VCaP (cell line): ENCODE data around the gene KRT17.
"Not testable (repeated sequence)": the region's sequence is repeated elsewhere in the genome, so short reads cannot be mapped to it uniquely, and the experiment has no call there.

Experiments
- H3K27ac ChIP-seq: fragments of 450-650 bp; 2 replicates; pipeline ENCODE4 v1.5.1; 2017
- CTCF ChIP-seq: fragments of 450-650 bp; conservative IDR thresholded peaks from 2 replicates; pipeline ENCODE4 v1.5.1; 2017; ENCODE audit warnings: mild to moderate bottlenecking, moderate library complexity

KRT17 gene

GRCh38 chr17:41629826-41630670 lies 5.7 kb upstream of the KRT17 start:
- TF ChIP-seq CTCF: no peak
- H3K27ac ChIP-seq: no peak overlapping the region

- no peak overlapping the region for H3K27ac ChIP-seq
- TF ChIP-seq CTCF: no peak
Measured at GRCh38 chr17:41629316-41629715, 4.9 kb upstream of the KRT17 start.

GRCh38 chr17:41628621-41629255 lies 4.4 kb upstream of the KRT17 start:
- not testable (repeated sequence) for H3K27ac ChIP-seq

GRCh38 chr17:41628073-41628370 lies 3.6 kb upstream of the KRT17 start:
- not testable (repeated sequence) for H3K27ac ChIP-seq

GRCh38 chr17:41627316-41628072 lies 3.1 kb upstream of the KRT17 start:
- H3K27ac ChIP-seq: no peak overlapping the region
- no peak for TF ChIP-seq CTCF

- not testable (repeated sequence) for H3K27ac ChIP-seq
Measured at GRCh38 chr17:41626914-41627295, 2.5 kb upstream of the KRT17 start.

- not testable (repeated sequence) for H3K27ac ChIP-seq
Measured at GRCh38 chr17:41626028-41626913, 1.9 kb upstream of the KRT17 start.

- no peak for TF ChIP-seq CTCF
- no peak overlapping the region for H3K27ac ChIP-seq
Measured at GRCh38 chr17:41625602-41626001, 1.2 kb upstream of the KRT17 start.

- not testable (repeated sequence) for H3K27ac ChIP-seq
Measured at GRCh38 chr17:41623184-41623861, 1.1 kb downstream of the KRT17 start.

- H3K27ac ChIP-seq: not testable (repeated sequence)
Measured at GRCh38 chr17:41622340-41623183, 1.8 kb downstream of the KRT17 start.
